Breast epithelium (tissue), 3 donors: ENCODE data around the gene SEM1.

ENCODE experiments used
- POLR2AphosphoS5 ChIP-seq, 3 donors: sonication (generic); formaldehyde crosslinking; IDR thresholded peaks; one replicate each; pipeline ENCODE4 v1.6.1; 2017; ENCODE audit warnings: antibody characterized with exemption in 3 of 3
- TF ChIP-seq, protein P1 (sequence below), 3 donors: fragments of 450-650 bp; IDR thresholded peaks; one replicate each; pipeline ENCODE4 v1.5.1; 2016 to 2017; ENCODE audit warnings: antibody characterized with exemption in 3 of 3, mild to moderate bottlenecking in 3 of 3, moderate library complexity in 3 of 3

DNA sequence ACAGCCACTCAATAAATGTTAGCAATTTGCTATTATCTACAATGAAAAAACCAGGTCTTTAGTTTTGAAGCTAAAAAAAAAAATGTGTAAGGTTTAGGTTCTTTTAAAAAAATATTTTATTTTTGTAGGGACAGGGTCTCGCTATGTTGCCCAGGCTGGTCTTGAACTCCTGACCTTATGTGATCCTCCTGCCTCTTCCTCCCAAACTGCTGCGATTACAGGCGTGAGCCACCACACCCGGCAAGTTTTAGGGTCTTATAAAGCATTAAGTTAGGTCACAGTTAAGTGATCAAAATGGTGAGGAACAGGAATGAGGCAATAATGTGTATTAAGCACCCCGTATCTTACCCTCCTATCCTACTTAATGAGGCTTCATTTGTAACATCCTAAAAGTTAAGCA is 774 bp downstream of the SEM1 start:
- TF ChIP-seq, protein P1, sequence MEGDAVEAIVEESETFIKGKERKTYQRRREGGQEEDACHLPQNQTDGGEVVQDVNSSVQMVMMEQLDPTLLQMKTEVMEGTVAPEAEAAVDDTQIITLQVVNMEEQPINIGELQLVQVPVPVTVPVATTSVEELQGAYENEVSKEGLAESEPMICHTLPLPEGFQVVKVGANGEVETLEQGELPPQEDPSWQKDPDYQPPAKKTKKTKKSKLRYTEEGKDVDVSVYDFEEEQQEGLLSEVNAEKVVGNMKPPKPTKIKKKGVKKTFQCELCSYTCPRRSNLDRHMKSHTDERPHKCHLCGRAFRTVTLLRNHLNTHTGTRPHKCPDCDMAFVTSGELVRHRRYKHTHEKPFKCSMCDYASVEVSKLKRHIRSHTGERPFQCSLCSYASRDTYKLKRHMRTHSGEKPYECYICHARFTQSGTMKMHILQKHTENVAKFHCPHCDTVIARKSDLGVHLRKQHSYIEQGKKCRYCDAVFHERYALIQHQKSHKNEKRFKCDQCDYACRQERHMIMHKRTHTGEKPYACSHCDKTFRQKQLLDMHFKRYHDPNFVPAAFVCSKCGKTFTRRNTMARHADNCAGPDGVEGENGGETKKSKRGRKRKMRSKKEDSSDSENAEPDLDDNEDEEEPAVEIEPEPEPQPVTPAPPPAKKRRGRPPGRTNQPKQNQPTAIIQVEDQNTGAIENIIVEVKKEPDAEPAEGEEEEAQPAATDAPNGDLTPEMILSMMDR (IDR thresholded peaks at IDR 0.05) = no peak
- no peak for TF ChIP-seq POLR2AphosphoS5 (IDR thresholded peaks at IDR 0.05)
